DND-41 (cell line): ENCODE measurements around the gene NPW.

Experiments used
- CTCF ChIP-seq: IDR thresholded peaks from 2 replicates; pipeline ENCODE4 v1.5.1; 2012; ENCODE audit warnings: borderline replicate concordance, low read length, moderate library complexity, mild to moderate bottlenecking; ENCODE audit not compliant: poor library complexity, severe bottlenecking; ENCODE audit errors: extremely low read depth
- EZH2 ChIP-seq: IDR thresholded peaks from 3 replicates; pipeline ENCODE4 v1.6.1; 2012; ENCODE audit warnings: borderline replicate concordance, low read depth, mild to moderate bottlenecking, moderate library complexity, low read length, inconsistent platforms; ENCODE audit not compliant: severe bottlenecking

GRCh38 chr16:1979271-1980029 is 40.1 kb upstream of the NPW start:
- TF ChIP-seq CTCF = no peak
- no peak for TF ChIP-seq EZH2
